Lung microvascular endothelial cell (primary cell): ENCODE data around the gene SEC61B. TPM values are rescaled to one million over a fixed set of nuclear protein-coding genes. Genes with fewer than 3 reads are reported as not detected.

Experiments used
- DNase-seq, 2 donors: peaks; one replicate each; pipeline versions ENCODE4 v3.0.0 to v3.0.0-alpha.2; 2010; ENCODE audit warnings: low read depth in 2 of 2
- total RNA-seq: library from RNA; depleted of rRNA; stranded (reverse); fragments of >200 nt; gene quantifications from 2 replicates; pipeline ENCODE4 v1.2.1, GENCODE V29; 2014

Gene SEC61B
- total RNA-seq, 1 donor from 2014 or later, result 88.1 TPM

DNA sequence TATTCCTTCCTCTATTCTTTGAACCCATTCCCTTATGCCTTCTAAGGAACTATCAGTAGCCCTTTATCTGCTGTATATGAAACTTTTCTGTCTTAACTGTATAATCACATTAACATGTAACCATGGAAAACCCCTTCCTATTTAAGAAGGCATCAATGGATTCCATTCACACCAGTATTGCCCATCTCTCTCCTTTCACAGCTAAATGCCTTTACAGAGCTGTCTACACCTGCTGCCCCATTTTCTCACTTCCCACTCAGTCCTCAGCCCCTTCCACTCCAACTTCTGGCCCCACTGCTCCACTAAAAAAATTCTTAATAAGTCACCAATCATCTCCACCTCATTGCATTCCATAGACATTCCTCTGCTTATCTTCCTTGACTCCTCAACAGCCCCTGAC is 50.8 kb downstream of the SEC61B start:
- DNase-seq, result no peak

DNA sequence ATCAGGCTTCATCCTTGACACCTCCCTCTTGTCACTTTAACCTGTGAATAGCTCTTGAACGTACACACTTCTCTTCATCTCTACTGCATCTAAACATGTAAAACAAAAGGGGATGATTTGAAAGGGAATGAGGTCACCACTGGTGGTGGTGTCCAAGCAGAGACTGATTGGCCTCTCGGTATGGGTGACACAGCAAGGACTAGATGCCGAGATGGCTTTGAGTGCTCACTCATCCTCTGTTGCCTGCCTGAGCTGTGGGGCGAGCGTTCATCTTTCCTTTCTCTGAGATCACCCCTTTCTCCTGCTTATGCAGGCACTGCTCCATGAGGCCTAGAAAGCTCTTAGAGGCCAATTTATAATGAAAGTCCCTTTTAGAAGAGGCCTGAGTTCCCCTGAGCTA is 51.9 kb downstream of the SEC61B start:
- DNase-seq, result no peak

DNA sequence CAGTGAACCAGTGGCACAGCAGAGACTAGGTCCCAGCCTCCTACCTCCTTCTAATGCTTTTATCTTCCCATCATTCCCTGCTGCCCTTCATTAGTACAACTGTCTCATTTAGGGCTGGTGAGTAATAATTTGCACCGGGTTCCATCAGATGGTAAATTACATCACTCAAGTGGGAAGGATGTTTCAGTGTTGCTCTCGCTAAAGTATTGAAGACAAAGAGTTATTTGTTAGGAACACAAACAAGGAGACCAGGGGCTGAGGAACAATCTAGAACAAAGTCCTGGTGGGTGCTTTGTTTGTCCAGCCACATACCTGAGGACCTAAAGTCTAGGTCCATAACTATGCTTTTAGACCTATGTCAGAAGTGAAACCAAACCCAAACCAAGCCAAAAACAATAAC is 52.4 kb downstream of the SEC61B start:
- no peak for DNase-seq

Other genes with a start within 250 kb of the SEC61B start
- gene TGFBR1, start 117.2 kb upstream of the SEC61B start, total RNA-seq, result 10.2 and 13.5 TPM in 2 replicates
- gene ALG2, start 340 bp upstream of the SEC61B start, total RNA-seq, result 28.1 and 46.6 TPM in 2 replicates